ENCODE measurements around the gene MVB12B. TPM values are rescaled to one million over a fixed set of nuclear protein-coding genes. Genes with fewer than 3 reads are reported as not detected.

MVB12B gene
- total RNA-seq, 1 donor from 2014 or later = 47.5 TPM

DNA sequence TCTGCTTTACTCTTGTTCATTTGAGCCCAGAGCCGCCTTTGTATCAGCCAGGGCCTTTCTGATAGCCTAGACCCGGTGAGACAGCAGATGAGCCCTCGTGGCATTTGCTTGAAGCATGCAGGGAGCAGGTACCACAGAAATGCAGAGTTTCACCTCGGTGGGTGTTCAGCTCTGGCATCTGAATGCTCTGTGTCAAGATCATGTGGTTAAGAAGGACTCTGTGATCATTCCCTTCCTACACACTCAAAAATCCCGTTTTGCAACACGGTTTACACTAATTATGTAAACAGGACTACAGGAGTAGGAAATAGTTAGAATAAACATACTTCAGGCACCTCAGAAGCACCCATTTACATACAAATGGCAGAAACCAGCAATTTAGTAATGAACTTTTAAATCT lies 67.2 kb downstream of the MVB12B start:
- intact Hi-C loops (cut with DNase I) = loop anchor here (10.0 kb wide), 1 partner anchor 69 kb away; the partner anchor contains the start of gene MVB12B
- TF ChIP-seq, protein P1, sequence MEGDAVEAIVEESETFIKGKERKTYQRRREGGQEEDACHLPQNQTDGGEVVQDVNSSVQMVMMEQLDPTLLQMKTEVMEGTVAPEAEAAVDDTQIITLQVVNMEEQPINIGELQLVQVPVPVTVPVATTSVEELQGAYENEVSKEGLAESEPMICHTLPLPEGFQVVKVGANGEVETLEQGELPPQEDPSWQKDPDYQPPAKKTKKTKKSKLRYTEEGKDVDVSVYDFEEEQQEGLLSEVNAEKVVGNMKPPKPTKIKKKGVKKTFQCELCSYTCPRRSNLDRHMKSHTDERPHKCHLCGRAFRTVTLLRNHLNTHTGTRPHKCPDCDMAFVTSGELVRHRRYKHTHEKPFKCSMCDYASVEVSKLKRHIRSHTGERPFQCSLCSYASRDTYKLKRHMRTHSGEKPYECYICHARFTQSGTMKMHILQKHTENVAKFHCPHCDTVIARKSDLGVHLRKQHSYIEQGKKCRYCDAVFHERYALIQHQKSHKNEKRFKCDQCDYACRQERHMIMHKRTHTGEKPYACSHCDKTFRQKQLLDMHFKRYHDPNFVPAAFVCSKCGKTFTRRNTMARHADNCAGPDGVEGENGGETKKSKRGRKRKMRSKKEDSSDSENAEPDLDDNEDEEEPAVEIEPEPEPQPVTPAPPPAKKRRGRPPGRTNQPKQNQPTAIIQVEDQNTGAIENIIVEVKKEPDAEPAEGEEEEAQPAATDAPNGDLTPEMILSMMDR (IDR thresholded peaks at IDR 0.05) = no peak
- Histone ChIP-seq H3K27me3 (no peaks in the 10 kb centered on the region), H3K4me3 (no peak overlapping the region), H3K27ac (peak overlapping the region; percentile 75), H3K9me3 (no peaks in the 10 kb centered on the region), H3K4me1 (peaks cover 49% of the 10 kb centered on the region), H3K36me3 (peaks cover 30% of the 10 kb centered on the region)
- ATAC-seq (peak; percentile 21), DNase-seq (no peak)

- intact Hi-C loops (cut with DNase I) = loop anchor here (10.0 kb wide), 1 partner anchor 70 kb away; the partner anchor contains the start of gene MVB12B
- no peak for DNase-seq
- ATAC-seq = no peak
- Histone ChIP-seq H3K9me3 (no peaks in the 10 kb centered on the region), H3K4me3 (no peak overlapping the region), H3K27me3 (no peaks in the 10 kb centered on the region), H3K36me3 (peaks cover 33% of the 10 kb centered on the region), H3K27ac (no peak overlapping the region), H3K4me1 (peaks cover 42% of the 10 kb centered on the region)
- TF ChIP-seq, protein P1 (IDR thresholded peaks at IDR 0.05) = no peak
Observed at GRCh38 chr9:126394802-126395201, 68.2 kb downstream of the MVB12B start.

- ATAC-seq (no peak), DNase-seq (no peak)
- Histone ChIP-seq H3K27ac (no peak overlapping the region), H3K4me3 (no peak overlapping the region), H3K9me3 (no peaks in the 10 kb centered on the region), H3K36me3 (peaks cover 34% of the 10 kb centered on the region), H3K4me1 (peaks cover 42% of the 10 kb centered on the region), H3K27me3 (no peaks in the 10 kb centered on the region)
- intact Hi-C loops (cut with DNase I) = loop anchor here (10.0 kb wide), 1 partner anchor 71 kb away; the partner anchor contains the start of gene MVB12B
- TF ChIP-seq, protein P1 (IDR thresholded peaks at IDR 0.05) = no peak
Observed at GRCh38 chr9:126395439-126396212, 69.0 kb downstream of the MVB12B start.

- no peaks in the 10 kb centered on the region for H3K27me3 ChIP-seq
- no peak overlapping the region for H3K27ac ChIP-seq
- no peaks in the 10 kb centered on the region for H3K9me3 ChIP-seq
- H3K36me3 ChIP-seq = peaks cover 33% of the 10 kb centered on the region
- peaks cover 36% of the 10 kb centered on the region for H3K4me1 ChIP-seq
- no peak for ATAC-seq
- TF ChIP-seq, protein P1 (IDR thresholded peaks at IDR 0.05) = no peak
- no peak for DNase-seq
- intact Hi-C loops (cut with DNase I) = loop anchor here (10.0 kb wide), 1 partner anchor 72 kb away; the partner anchor contains the start of gene MVB12B
- H3K4me3 ChIP-seq = no peak overlapping the region
Observed at GRCh38 chr9:126397056-126397455, 70.4 kb downstream of the MVB12B start.

DNA sequence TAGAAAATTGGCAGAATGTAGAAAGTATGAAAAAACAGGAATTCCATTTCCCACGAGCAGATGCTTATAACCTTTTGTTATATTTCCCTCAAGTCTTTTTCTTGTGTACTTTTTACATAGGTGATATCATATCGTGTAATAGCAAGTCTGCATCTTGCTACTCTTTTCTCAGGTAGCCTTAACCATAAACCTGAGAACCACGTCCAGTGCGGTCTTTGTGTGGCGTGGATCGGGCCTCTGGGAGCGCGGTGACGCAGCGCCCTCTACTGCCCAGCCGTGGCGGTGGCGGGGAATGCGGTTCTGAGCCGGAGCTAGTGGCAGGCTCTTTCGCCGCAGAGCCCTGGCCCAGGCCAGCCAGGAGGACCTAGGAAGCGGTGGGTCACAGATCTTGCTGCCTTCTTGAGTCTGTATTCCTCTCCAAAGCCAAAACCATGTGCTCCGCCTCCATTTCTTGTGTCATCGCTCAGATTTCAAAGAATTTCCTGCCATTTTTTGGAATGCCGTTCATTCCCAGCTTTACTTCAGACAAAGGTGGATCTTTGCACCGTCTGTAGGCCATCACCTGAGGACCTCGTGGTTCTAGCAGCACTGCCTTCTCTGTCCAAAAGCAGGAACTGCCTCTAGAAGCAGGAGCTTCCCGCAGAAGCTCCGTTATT lies 71.9 kb downstream of the MVB12B start:
- intact Hi-C loops (cut with DNase I) = loop anchor here (10.0 kb wide), 1 partner anchor 74 kb away; the partner anchor contains the start of gene MVB12B
- ATAC-seq (peak; percentile 91), DNase-seq (peak; percentile 89)
- H3K4me3 ChIP-seq = no peak overlapping the region
- peaks cover 27% of the 10 kb centered on the region for H3K36me3 ChIP-seq
- peaks cover 24% of the 10 kb centered on the region for H3K4me1 ChIP-seq
- H3K9me3 ChIP-seq = no peaks in the 10 kb centered on the region
- TF ChIP-seq, protein P1 (IDR thresholded peaks at IDR 0.05) = peak; percentile 99
- no peaks in the 10 kb centered on the region for H3K27me3 ChIP-seq
- H3K27ac ChIP-seq = no peak overlapping the region
